Lower lobe of right lung (tissue), 2 donors: ENCODE data around the gene SENP8. TPM values are rescaled to one million over a fixed set of nuclear protein-coding genes. Genes with fewer than 3 reads are reported as not detected.
"Not testable (repeated sequence)": the region's sequence is repeated elsewhere in the genome, so short reads cannot be mapped to it uniquely, and the experiment has no call there.

Experiments
- ATAC-seq, 2 donors: fragments of 200-7000 bp; cut with Tn5 transposase; one replicate each; pipeline ENCODE4 v1.9.1; 2020 to 2022; ENCODE audit warnings: mild to moderate bottlenecking in 2 of 2, moderate library complexity in 2 of 2
- DNase-seq: peaks from one replicate; pipeline ENCODE4 v3.0.0-alpha.2; 2020
- H3K27ac ChIP-seq: fragments of 200-600 bp; one replicate; pipeline ENCODE4 v1.8.0; 2022
- H3K27me3 ChIP-seq: fragments of 200-600 bp; one replicate; pipeline ENCODE4 v1.8.0; 2022; ENCODE audit warnings: low read depth
- H3K36me3 ChIP-seq: fragments of 200-600 bp; one replicate; pipeline ENCODE4 v1.8.0; 2022; ENCODE audit warnings: mild to moderate bottlenecking
- H3K4me1 ChIP-seq: fragments of 200-600 bp; one replicate; pipeline ENCODE4 v1.8.0; 2022
- H3K4me3 ChIP-seq: fragments of 200-600 bp; one replicate; pipeline ENCODE4 v1.8.0; 2022; ENCODE audit warnings: mild to moderate bottlenecking
- H3K9me3 ChIP-seq: fragments of 200-600 bp; one replicate; pipeline ENCODE4 v1.8.0; 2022
- intact Hi-C: fragments of 100-400 bp; cut with DNase I; formaldehyde crosslinking; loops from one replicate; pipeline ENCODE4 v1.11.0; 2022
- long read RNA-seq: library from polyadenylated mRNA; unstranded; transcript quantifications from one replicate; pipeline ENCODE4 v2.0.0, GENCODE V29; 2021
- total RNA-seq: library from RNA; stranded (reverse); fragmentation: NEBNext Ultra II Directional; extraction: Animal tissue kit (Norgen Biotek cat#: 25700); gene quantifications from one replicate; pipeline ENCODE4 v1.2.1, GENCODE V29; 2021
- TF ChIP-seq, protein P1 (sequence below): fragments of 200-600 bp; IDR thresholded peaks from one replicate; pipeline ENCODE4 v1.8.0; 2022; ENCODE audit warnings: antibody characterized with exemption, mild to moderate bottlenecking
- donor health status: DM: no; HTN: yes; CAD: no; lungs with severe emphysema.

The SENP8 gene
- total RNA-seq = 3.6 TPM
- long read RNA-seq, full-length matches to known transcripts = 2 of 6 reads
- long read RNA-seq, partial matches to known transcripts = 0 of 6 reads
- long read RNA-seq, other reads (novel, unspliced or antisense) = 4 of 6 reads

DNA sequence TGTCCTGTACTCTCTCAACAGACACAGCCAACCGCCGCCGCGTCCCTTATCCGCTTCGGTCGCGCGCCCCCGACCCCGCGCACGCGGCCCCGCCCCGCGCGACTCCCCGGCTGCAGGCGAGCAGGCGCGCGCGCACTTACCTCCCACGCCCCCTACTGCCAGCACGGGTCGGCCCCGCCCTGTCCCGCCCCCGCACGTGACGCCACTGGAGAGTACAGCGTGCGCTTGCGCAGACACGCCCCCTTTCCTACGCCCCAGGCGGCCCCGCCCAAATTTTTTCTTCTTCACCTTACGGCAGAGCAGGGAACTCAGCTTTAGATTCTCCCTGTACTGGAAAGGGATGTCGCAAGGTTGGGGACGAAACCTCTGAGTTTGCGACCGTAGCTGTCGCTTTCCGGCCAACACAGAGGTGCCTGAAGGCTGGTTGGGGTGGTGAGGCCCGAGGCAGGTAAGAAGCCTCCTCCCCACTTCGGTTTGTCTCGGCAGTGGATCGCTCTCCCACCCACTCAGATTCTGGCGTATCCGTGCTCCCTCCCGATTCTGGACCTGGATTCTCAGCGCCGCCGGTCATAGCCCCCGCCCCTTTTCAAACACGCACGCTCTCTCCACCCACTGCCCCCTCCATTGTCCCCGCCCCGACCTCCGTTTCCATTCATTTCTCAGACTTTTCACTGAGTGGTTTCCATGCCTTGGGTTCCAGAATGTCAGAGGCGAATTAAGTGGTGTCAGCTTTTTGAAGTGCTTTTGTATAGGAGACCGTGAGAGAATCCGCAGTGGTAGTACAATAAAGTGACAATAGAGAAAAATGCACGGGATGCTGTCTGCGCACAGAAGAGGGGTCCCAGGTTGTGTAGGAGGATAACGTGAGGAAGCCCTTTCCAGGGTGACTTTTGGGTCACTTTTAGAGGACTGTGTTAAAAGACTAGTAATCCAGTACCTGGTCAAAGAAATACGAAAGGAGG is at the start of gene SENP8, which contains the start of gene MYO9A:
Gene SENP8 (plus strand): TSS at position 387 of the 962 bp plus-strand sequence. CDS start 21,221 bp downstream, outside the sequence.
Gene MYO9A (minus strand): TSS at position 134 of the 962 bp plus-strand sequence. CDS start 71,587 bp downstream, outside the sequence.
- Histone ChIP-seq H3K27ac (peak within 1 kb of the TSS; percentile 93), H3K4me3 (peak within 1 kb of the TSS; percentile 81), H3K4me1 (peaks cover 27% of the 10 kb centered on the region), H3K27me3 (no peaks in the 10 kb centered on the region), H3K9me3 (no peaks in the 10 kb centered on the region), H3K36me3 (no peaks in the 10 kb centered on the region)
- peak; percentile 93 to 96 for ATAC-seq
- TF ChIP-seq, protein P1, sequence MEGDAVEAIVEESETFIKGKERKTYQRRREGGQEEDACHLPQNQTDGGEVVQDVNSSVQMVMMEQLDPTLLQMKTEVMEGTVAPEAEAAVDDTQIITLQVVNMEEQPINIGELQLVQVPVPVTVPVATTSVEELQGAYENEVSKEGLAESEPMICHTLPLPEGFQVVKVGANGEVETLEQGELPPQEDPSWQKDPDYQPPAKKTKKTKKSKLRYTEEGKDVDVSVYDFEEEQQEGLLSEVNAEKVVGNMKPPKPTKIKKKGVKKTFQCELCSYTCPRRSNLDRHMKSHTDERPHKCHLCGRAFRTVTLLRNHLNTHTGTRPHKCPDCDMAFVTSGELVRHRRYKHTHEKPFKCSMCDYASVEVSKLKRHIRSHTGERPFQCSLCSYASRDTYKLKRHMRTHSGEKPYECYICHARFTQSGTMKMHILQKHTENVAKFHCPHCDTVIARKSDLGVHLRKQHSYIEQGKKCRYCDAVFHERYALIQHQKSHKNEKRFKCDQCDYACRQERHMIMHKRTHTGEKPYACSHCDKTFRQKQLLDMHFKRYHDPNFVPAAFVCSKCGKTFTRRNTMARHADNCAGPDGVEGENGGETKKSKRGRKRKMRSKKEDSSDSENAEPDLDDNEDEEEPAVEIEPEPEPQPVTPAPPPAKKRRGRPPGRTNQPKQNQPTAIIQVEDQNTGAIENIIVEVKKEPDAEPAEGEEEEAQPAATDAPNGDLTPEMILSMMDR = no peak
- intact Hi-C loops = no loop called here
- DNase-seq = peak; percentile 98

DNA sequence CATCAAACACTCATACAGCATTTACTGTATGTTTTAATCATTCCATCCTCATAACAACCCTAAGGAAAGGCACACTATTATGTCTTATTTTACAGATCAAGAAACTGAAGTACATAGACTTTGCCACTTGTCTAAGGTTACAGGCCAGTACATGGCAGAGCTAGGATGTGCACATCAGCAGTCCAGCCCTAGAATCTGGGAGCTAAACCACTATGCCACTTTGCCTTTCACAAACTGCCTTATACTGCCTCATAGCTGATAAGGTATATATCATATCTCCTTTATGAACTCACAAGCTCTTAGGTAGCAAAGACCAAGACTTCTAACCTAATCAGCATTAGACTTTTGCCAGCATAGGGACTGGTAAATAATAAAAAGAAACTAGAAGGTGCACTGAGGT is 49.3 kb upstream of the SENP8 start:
- peaks cover 6% of the 10 kb centered on the region for H3K4me1 ChIP-seq

DNA sequence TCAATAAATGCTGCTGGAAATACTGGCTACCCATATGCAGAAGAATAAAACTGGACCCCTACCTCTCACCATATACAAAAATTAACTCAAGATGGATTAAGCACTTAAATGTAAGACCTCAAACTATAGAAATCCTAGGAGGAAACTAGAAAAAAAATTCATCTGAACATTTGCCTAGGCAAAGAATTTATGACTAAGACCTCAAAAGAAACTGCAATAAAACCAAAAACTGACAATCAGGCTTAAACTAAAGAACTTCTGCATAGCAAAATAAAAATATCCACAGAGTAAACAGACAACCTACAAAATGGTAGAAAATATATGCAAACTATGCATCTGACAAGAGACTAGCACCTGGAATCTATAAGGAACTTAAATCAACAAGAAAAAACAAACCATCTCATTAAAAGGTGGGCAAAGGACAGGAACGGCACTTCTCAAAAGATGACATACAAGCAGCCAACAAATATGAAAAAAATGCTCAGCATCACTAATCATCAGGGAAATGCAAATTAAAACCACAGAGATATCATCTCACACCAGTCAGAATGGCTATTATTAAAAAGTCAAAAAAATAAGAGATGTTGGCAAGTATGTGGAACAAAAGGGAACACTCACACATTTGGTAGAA is 47.3 kb upstream of the SENP8 start:
- H3K36me3 ChIP-seq = no peaks in the 10 kb centered on the region
- H3K9me3 ChIP-seq = no peaks in the 10 kb centered on the region
- intact Hi-C loops = no loop called here
- H3K27me3 ChIP-seq = no peaks in the 10 kb centered on the region
- H3K4me3 ChIP-seq = no peak overlapping the region
- H3K27ac ChIP-seq = no peak overlapping the region
- H3K4me1 ChIP-seq = peaks cover 10% of the 10 kb centered on the region
- DNase-seq (no peak), ATAC-seq (no peak)
- TF ChIP-seq, protein P1 = no peak

More for the DNA sequence above, 49.3 kb upstream of the SENP8 start:
- Histone ChIP-seq H3K36me3 (no peaks in the 10 kb centered on the region), H3K27ac (no peak overlapping the region), H3K27me3 (no peaks in the 10 kb centered on the region), H3K9me3 (no peaks in the 10 kb centered on the region), H3K4me3 (no peak overlapping the region)
- TF ChIP-seq, protein P1 = no peak
- intact Hi-C loops = no loop called here
- DNase-seq (no peak), ATAC-seq (no peak)

DNA sequence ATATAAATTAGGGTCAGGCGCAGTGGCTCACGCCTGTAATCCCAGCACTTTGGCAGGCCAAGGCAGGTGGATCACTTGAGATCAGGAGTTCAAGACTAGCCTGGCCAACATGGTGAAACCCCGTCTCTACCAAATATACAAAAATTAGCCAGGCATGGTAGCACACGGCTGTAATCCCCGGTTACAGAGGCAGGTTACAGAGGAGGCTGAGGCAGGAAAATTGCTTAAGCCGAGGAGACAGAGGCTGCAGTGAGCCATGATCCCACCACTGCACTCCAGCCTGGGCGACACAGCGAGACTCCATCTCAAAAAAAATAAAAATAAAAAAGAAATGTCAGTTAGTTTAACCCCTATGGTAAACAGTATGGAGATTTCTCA is 46.8 kb upstream of the SENP8 start:
- H3K4me3 ChIP-seq = not testable (repeated sequence)

DNA sequence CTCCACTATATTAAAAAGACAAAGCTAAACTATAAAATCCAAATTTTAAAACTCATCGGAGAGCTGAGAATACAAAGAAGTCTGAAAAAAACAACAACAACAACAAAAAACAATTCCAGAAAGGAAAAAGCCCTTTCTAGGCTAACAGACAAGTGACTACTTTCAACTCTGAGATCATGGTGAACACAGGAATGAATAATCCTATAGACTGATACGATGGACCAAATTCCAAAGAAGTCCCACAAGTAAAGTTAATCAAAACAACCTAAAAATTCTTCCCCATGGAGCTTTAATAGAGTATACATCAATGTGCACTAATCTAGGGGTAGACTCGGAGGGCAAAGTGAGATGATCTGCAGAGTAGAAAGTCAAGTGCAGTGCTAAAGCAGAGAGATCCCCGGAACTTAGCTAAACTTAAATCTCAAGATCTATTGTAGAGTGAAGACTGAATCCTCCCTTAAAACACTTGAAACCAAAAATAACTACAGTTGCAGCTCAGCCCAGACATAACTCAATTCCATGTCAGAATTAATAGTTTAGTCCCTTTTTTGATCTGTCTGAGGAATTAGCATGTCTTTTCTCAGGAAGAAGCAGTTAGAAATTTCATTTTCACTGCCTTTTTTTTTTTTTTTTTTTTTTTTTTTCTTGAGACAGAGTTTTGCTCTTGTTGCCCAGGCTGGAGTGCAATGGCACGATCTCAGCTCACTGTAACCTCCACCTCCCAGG is 43.7 kb upstream of the SENP8 start:
- H3K27ac ChIP-seq = no peak overlapping the region
- intact Hi-C loops = no loop called here
- ATAC-seq = no peak
- TF ChIP-seq, protein P1 = no peak
- no peaks in the 10 kb centered on the region for H3K36me3 ChIP-seq
- DNase-seq = no peak
- H3K27me3 ChIP-seq = no peaks in the 10 kb centered on the region
- no peak overlapping the region for H3K4me3 ChIP-seq
- no peaks in the 10 kb centered on the region for H3K9me3 ChIP-seq
- H3K4me1 ChIP-seq = peaks cover 3% of the 10 kb centered on the region

More for the DNA sequence above, 46.8 kb upstream of the SENP8 start:
- H3K9me3 ChIP-seq, H3K27ac ChIP-seq, DNase-seq, H3K36me3 ChIP-seq, H3K4me1 ChIP-seq, intact Hi-C loops, H3K27me3 ChIP-seq, ATAC-seq: not testable (repeated sequence)
